ENCODE measurements around the gene SHC2.

Gene SHC2

GRCh38 chr19:501646-502045 is 40.8 kb upstream of the SHC2 start:
- no peak for TF ChIP-seq FOXM1 (IDR thresholded peaks at IDR 0.05; ENCODE audit: borderline replicate concordance)
- no peak for TF ChIP-seq SP1 (IDR thresholded peaks at IDR 0.05)
- TF ChIP-seq TARDBP (IDR thresholded peaks at IDR 0.05), result no peak
- TF ChIP-seq FOXA1 (IDR thresholded peaks at IDR 0.05), result no peak
- TF ChIP-seq LEF1 (IDR thresholded peaks at IDR 0.05; ENCODE audit: borderline replicate concordance), result no peak
- TF ChIP-seq SUZ12 (IDR thresholded peaks at IDR 0.05), result no peak
- TF ChIP-seq L3MBTL2 (conservative IDR thresholded peaks at IDR 0.05), result no peak
- TF ChIP-seq HDGF (IDR thresholded peaks at IDR 0.05; ENCODE audit: borderline replicate concordance), result no peak
- no peak for TF ChIP-seq CTBP1 (IDR thresholded peaks at IDR 0.05; ENCODE audit: borderline replicate concordance)
- TF ChIP-seq BHLHE40 (IDR thresholded peaks at IDR 0.05; ENCODE audit: borderline replicate concordance), result no peak
- no peak for TF ChIP-seq ELF4 (IDR thresholded peaks at IDR 0.05)
- DNase-seq (ENCODE audit: extremely low spot score), result no peak
- ChIA-PET CTCF (no interaction called here), POLR2A (no interaction called here)

- DNase-seq (ENCODE audit: extremely low spot score), result no peak
- ChIA-PET POLR2A (no interaction called here), CTCF (no interaction called here)
- TF ChIP-seq FOXK2 (IDR thresholded peaks at IDR 0.05) (no peak), BHLHE40 (IDR thresholded peaks at IDR 0.05; ENCODE audit: borderline replicate concordance) (no peak)
These were observed 38.3 kb upstream of the SHC2 start for GRCh38 chr19:498977-499623.

GRCh38 chr19:498511-498891 is 37.7 kb upstream of the SHC2 start:
- DNase-seq (ENCODE audit: extremely low spot score), result no peak
- POLR2A ChIA-PET, result interaction anchor here (1.3 kb wide), 1 partner anchor 10 kb away, joined by 4 read pairs; no protein-coding TSS in a partner anchor
- CTCF ChIA-PET, result interaction anchor here (1.1 kb wide), 1 partner anchor 12 kb away, joined by 5 read pairs; no protein-coding TSS in a partner anchor
- no peak for TF ChIP-seq FOXA1 (IDR thresholded peaks at IDR 0.05)
- no peak for TF ChIP-seq PKNOX1 (IDR thresholded peaks at IDR 0.05)
- TF ChIP-seq FOXK2 (IDR thresholded peaks at IDR 0.05), result no peak
- TF ChIP-seq ELF4 (IDR thresholded peaks at IDR 0.05), result no peak
- no peak for TF ChIP-seq NFRKB (IDR thresholded peaks at IDR 0.05)
- no peak for TF ChIP-seq SP1 (IDR thresholded peaks at IDR 0.05)
- no peak for TF ChIP-seq LEF1 (IDR thresholded peaks at IDR 0.05; ENCODE audit: borderline replicate concordance)
- TF ChIP-seq HDGF (IDR thresholded peaks at IDR 0.05; ENCODE audit: borderline replicate concordance), result no peak
- no peak for TF ChIP-seq CTBP1 (IDR thresholded peaks at IDR 0.05; ENCODE audit: borderline replicate concordance)
- TF ChIP-seq L3MBTL2 (conservative IDR thresholded peaks at IDR 0.05), result no peak
- no peak for TF ChIP-seq TARDBP (IDR thresholded peaks at IDR 0.05)
- no peak for TF ChIP-seq ZNF384 (IDR thresholded peaks at IDR 0.05)
- no peak for TF ChIP-seq BHLHE40 (IDR thresholded peaks at IDR 0.05; ENCODE audit: borderline replicate concordance)
- no peak for TF ChIP-seq FOXM1 (IDR thresholded peaks at IDR 0.05; ENCODE audit: borderline replicate concordance)

- POLR2A ChIA-PET, result interaction anchor here (1.3 kb wide), 1 partner anchor 9 kb away, joined by 4 read pairs; no protein-coding TSS in a partner anchor
- TF ChIP-seq FOXM1 (IDR thresholded peaks at IDR 0.05; ENCODE audit: borderline replicate concordance) (no peak), TARDBP (IDR thresholded peaks at IDR 0.05) (no peak), ZNF384 (IDR thresholded peaks at IDR 0.05) (no peak), LEF1 (IDR thresholded peaks at IDR 0.05; ENCODE audit: borderline replicate concordance) (no peak)
- no peak for DNase-seq (ENCODE audit: extremely low spot score)
- CTCF ChIA-PET, result interaction anchor here (1.1 kb wide), 1 partner anchor 13 kb away, joined by 5 read pairs; no protein-coding TSS in a partner anchor
These were observed 37.2 kb upstream of the SHC2 start for GRCh38 chr19:497869-498510.

DNA sequence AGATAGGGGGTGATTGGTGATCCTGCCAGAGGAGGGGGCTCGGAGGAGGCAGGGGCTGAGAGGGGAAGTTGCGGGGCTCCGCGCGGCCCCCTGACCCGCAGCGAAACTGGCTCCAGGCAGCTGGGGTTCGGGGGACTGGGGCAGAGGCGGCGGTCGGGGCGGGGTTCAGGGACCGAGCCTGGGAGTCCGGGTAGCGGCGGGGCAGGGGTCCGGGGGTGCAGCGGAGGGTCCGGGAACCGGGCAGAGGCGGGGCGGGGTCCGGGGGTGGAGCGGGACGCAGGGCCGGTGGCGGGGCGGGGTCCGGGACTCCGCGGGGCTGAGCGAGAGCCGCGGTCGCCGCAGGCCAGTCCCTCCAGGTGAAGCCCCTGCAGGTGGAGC is 36.6 kb upstream of the SHC2 start:
- no peak for DNase-seq (ENCODE audit: extremely low spot score)
- TF ChIP-seq L3MBTL2 (conservative IDR thresholded peaks at IDR 0.05) (no peak), SUZ12 (IDR thresholded peaks at IDR 0.05) (no peak), TARDBP (IDR thresholded peaks at IDR 0.05) (no peak), CTBP1 (IDR thresholded peaks at IDR 0.05; ENCODE audit: borderline replicate concordance) (no peak), LEF1 (IDR thresholded peaks at IDR 0.05; ENCODE audit: borderline replicate concordance) (no peak), FOXM1 (IDR thresholded peaks at IDR 0.05; ENCODE audit: borderline replicate concordance) (no peak)
- POLR2A ChIA-PET, result interaction anchor here (1.3 kb wide), 1 partner anchor 9 kb away, joined by 4 read pairs; no protein-coding TSS in a partner anchor
- CTCF ChIA-PET, result interaction anchor here (1.1 kb wide), 1 partner anchor 13 kb away, joined by 5 read pairs; no protein-coding TSS in a partner anchor

- CTCF ChIA-PET, result no interaction called here
- TF ChIP-seq NFRKB (IDR thresholded peaks at IDR 0.05) (no peak), ELF4 (IDR thresholded peaks at IDR 0.05) (no peak), BHLHE40 (IDR thresholded peaks at IDR 0.05; ENCODE audit: borderline replicate concordance) (no peak)
- DNase-seq (ENCODE audit: extremely low spot score), result no peak
- POLR2A ChIA-PET, result no interaction called here
These were observed 36.2 kb upstream of the SHC2 start for GRCh38 chr19:496986-497385.

DNA sequence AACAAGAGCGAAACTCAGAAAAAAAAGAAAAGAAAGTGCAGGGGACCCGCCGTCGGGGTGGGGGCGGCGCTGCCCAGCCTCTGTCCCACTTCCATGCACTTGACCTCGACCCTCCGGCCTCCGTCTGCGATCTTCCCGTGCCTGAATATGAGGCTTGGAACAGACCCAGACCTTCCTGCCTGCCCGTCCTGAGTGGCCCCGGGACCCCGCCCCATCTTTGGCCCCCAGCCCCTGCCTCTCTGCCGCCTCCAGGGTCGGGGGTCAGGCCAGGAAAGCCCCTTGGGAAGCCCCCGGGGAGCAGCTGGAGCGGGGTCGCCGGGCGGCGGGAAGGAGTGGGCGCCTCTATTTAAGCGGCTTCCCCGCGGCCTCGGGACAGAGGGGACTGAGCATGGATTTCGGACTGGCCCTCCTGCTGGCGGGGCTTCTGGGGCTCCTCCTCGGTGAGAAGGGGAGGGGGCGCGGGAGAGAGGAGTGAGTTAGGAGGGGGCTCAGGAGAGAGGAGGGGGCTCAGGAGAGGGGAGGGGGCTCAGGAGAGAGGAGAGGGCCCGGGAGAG is 35.4 kb upstream of the SHC2 start, which contains the start of gene MADCAM1:
Gene MADCAM1, plus strand, starts transcription at position 375 of the 554 bp plus-strand sequence. Its CDS starts 14 bp downstream, at position 389.
- ChIA-PET POLR2A (no interaction called here), CTCF (interaction anchor here (1.0 kb wide), 2 partner anchors 10 to 32 kb away, joined by 4 to 9 read pairs; no protein-coding TSS in a partner anchor)
- no peak for DNase-seq (ENCODE audit: extremely low spot score)
- TF ChIP-seq LEF1 (IDR thresholded peaks at IDR 0.05; ENCODE audit: borderline replicate concordance), result no peak
- TF ChIP-seq NFRKB (IDR thresholded peaks at IDR 0.05), result no peak
- no peak for TF ChIP-seq SUZ12 (IDR thresholded peaks at IDR 0.05)
- TF ChIP-seq TARDBP (IDR thresholded peaks at IDR 0.05), result no peak
